Sciatic nerve (tissue), 2 donors: ENCODE measurements around the gene MB21D2. TPM values are rescaled to one million over a fixed set of nuclear protein-coding genes. Genes with fewer than 3 reads are reported as not detected.
"Not testable (repeated sequence)": the region's sequence is repeated elsewhere in the genome, so short reads cannot be mapped to it uniquely, and the experiment has no call there.

Experiments
- ATAC-seq: fragments of 200-7000 bp; cut with Tn5 transposase; one replicate; pipeline ENCODE4 v1.9.1; 2020; ENCODE audit warnings: mild to moderate bottlenecking, moderate library complexity
- DNase-seq: peaks from one replicate; pipeline ENCODE4 v3.0.0-alpha.2; 2020; ENCODE audit warnings: low spot score
- intact Hi-C: fragments of 100-400 bp; cut with DNase I; formaldehyde crosslinking; loops from one replicate; pipeline ENCODE4 v1.14.2; 2022
- total RNA-seq: library from RNA; stranded (reverse); fragmentation: NEBNext Ultra II Directional; extraction: Animal tissue kit (Norgen Biotek cat#: 25700); gene quantifications from one replicate; pipeline ENCODE4 v1.2.1, GENCODE V29; 2021
- donor health status: DM: no; HTN: no; CAD: no.
- donor health status: DM: no; HTN: no; CAD: no.

Gene MB21D2
- total RNA-seq, 1 donor from 2014 or later: 7.8 TPM

GRCh38 chr3:192867645-192868044 lies 50.0 kb downstream of the MB21D2 start:
- DNase-seq (no peak), ATAC-seq (no peak)
- intact Hi-C loops: no loop called here

DNA sequence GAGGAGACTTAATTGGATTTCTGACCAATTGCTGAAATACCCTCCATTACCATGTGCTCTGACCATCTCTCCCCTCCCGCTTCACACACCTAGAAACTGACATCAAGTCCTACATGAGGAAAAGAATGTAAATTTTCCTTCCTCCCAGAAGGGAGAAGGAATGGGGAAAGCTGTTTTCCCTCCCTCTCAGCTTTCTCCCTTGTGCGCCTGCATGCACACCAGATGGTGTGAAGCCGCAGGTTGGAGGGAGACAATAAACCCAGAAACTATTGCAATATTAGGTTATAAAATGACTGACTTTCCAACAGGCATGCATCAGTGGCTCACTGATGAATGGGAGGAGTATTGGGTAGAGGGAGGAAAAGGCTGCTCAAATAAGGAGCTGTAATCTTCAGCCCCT lies 50.9 kb downstream of the MB21D2 start:
- intact Hi-C loops: no loop called here
- ATAC-seq (no peak), DNase-seq (no peak)

DNA sequence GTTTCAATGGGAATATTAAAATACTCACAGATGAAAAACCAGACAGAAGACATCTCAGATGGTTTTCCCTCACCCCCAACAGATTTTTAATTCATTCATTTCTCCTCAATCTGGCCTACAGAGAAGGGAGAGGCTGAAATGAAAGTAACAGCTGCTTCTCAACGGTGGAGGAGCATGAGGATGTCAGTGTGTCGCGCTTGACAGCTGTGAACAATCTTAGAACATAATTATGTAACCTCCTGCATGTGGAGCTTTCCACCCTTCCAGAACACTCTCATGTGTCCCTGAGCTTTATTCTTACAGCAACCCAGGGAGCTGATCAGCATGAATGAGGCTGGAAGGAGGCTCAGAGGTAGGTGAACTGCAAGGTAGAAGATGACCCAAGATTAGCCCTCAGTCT lies 52.7 kb downstream of the MB21D2 start:
- DNase-seq: no peak
- intact Hi-C loops: no loop called here

GRCh38 chr3:192863091-192863420 lies 54.6 kb downstream of the MB21D2 start:
- DNase-seq: no peak
- intact Hi-C loops: no loop called here
- ATAC-seq: no peak

More for the DNA sequence above, 52.7 kb downstream of the MB21D2 start:
- ATAC-seq: no peak

- DNase-seq: no peak
- intact Hi-C loops: no loop called here
- ATAC-seq: no peak
These were observed 55.1 kb downstream of the MB21D2 start for GRCh38 chr3:192862408-192863090.

DNA sequence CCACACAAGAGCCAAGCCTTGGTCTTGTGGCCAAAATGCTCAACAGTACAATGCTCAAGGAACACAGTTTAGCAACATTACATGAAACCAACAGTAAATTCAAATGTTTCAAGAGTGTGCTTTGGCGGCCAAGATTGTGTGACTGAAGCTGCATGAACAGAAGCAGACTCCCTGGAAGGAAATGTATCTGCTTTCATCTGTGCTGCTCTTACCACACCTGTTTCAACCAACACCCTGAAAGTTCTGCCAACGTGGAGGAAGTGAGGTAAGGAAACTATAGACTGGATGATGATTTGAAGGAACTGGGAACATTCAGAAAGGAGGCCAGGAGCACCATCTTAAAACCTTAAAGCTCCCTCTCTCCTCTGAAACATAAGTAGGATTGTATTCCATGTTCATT lies 55.7 kb downstream of the MB21D2 start:
- intact Hi-C loops: no loop called here
- no peak for ATAC-seq
- DNase-seq: no peak

DNA sequence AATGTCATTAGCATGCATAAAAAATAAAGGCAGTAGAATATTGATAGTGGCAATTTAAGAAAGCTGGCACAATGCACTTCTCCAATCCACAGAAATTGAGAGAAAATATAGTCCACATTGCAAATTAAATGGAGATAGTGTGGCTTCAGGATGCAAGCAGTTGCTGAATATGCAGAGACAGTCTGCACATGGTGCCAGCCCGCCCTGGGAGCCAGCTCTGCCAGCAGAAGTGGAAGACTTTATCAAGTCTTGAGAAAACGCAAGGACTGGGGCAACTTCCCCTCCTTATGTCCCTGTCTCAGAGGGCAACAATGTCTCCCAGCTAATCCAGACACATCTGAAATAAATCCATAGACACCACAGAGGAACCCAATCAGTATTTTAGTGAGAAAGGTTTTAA lies 57.2 kb downstream of the MB21D2 start:
- ATAC-seq (no peak), DNase-seq (no peak)
- intact Hi-C loops: no loop called here

DNA sequence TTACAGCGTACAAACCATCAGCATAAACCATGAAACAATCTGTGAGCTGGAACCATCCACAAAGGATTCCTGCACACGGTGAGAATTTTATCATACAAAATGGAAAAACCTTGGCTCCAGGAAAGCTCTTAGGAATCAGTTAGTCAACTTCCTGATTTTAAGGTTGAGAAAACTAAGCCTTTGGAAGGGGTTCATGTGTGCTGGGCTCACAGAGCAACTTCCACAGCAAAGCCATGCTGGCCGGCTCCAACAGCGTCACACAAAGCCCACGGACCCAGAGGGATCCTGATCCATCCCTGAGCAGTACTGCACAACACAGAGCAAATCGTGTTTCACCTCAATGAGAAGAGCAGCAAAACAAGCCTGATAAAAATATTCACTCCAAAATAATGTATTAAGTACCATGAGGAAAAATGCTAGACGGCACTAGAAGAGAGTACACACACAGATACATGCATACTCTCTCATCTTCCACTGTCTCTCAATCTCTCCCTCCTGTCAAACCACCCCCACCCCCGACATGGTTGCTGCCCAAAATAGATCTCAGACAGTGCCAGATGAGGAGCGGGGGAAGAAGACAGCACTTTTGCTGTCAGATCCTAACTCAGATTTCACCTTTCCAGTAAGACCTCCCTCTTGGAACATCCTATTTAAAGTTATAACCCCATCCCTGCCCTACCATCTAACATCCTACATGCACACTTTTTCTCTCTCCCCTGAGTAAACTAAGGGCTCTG lies 58.6 kb downstream of the MB21D2 start:
- intact Hi-C loops: no loop called here
- DNase-seq (no peak), ATAC-seq (no peak)

- ATAC-seq (peak; percentile 59), DNase-seq (no peak)
- intact Hi-C loops: no loop called here
These were observed 60.4 kb downstream of the MB21D2 start for GRCh38 chr3:192857260-192857661.

DNA sequence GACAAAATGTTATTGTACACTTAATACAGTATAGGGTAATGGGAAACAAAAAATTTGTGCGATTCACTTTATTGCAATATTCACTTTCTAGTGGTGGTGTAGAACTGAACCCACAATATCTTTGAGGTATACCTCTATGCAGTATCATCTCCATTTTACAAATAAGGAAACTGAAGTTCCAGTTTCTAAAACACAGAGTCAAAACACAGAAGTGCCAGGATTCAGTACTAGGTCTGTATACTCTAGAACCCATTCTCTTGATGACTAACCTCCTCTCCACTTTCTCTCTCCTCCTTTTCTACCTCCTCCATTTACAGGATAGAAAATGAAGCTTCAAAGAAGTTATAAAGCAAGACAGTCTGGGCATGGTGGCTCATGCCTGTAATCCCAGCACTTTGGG lies 62.2 kb downstream of the MB21D2 start:
- intact Hi-C loops: no loop called here
- ATAC-seq (no peak), DNase-seq (no peak)

DNA sequence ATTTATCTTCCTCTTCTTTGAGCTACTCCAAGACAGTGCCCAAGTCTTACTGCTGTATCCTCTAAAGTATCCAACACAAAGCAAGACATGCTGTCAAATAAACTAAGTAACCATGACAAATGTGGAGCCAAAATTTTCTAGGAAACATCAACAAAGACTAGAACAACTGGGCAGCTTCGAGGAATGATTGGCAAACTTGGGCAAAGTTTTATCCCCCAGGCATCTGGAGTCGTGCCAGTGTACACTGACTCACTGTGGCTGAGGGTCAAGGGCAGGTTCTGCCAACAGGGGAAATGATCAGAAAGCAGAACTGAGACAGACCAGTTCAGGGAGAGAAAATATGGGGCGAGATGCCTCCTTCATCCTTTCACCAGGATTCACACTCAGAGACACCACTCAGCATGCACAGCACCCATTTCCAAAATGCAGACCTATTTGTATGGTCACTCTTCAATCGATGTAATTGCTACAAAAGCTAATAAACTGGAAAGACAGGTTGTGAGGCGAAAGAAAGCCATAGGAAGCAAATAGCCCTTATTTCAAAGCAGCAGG lies 65.8 kb downstream of the MB21D2 start:
- intact Hi-C loops: no loop called here
- ATAC-seq (peak; percentile 54), DNase-seq (peak; percentile 69)

- intact Hi-C loops: no loop called here
- peak; percentile 32 for ATAC-seq
These were observed 67.1 kb downstream of the MB21D2 start for GRCh38 chr3:192850451-192850981.

GRCh38 chr3:192849821-192850220 lies 67.8 kb downstream of the MB21D2 start:
- intact Hi-C loops, ATAC-seq: not testable (repeated sequence)

More at GRCh38 chr3:192850451-192850981, 67.1 kb downstream of the MB21D2 start:
- DNase-seq: no peak

GRCh38 chr3:192848371-192849233 lies 69.1 kb downstream of the MB21D2 start:
- ATAC-seq (no peak), DNase-seq (no peak)
- intact Hi-C loops: no loop called here

More at GRCh38 chr3:192849821-192850220, 67.8 kb downstream of the MB21D2 start:
- not testable (repeated sequence) for DNase-seq

GRCh38 chr3:192847941-192848340 lies 69.7 kb downstream of the MB21D2 start:
- ATAC-seq (no peak), DNase-seq (no peak)
- intact Hi-C loops: no loop called here

GRCh38 chr3:192845526-192845855 lies 72.2 kb downstream of the MB21D2 start:
- intact Hi-C loops: no loop called here
- ATAC-seq (no peak), DNase-seq (no peak)

DNA sequence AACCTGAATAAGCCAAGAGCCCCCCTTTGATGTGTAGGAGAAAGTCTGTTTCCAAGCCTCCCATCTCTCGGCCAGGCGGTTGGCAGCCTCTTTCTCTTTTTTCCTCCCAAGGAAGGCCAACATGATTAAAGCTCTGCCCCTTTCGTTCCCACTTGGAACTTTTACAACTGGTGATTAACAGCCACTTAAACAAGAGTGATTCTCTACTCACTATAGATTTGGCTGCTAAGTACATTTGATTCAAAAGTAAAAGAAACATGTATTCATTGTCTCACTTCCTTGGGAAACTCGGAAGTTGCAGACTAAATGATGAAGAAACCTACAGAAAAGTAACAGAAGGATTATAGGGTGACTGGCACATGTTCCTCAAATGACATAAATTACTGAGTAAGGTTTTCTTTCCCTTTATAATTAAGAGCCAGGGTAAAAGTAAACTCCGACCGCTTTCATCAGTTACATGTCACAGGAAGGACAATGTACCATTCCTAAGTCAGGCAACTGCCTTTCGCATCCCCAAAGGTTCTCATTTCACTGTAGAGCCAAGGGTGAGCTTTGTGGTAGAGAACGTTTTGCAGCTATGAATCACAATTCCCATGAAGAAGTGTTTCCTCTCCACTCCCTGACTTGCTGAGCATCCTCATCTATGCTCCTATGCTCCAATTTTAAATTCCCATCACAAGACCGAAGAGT lies 72.7 kb downstream of the MB21D2 start:
- no peak for DNase-seq
- intact Hi-C loops: no loop called here

DNA sequence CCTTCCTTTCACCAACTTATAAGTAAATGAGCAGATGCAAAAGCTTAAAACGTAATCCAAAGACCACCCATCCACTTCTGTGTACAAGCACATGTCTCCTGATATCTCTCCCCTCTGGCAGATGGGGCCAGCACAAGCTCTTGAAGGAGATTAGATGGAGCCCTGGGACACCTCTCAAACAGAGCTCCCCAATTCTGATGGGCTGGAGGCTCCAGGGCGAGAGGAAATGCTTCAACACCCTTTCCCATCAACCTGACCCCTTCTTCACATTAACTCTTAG lies 73.2 kb downstream of the MB21D2 start:
- intact Hi-C loops: no loop called here
- no peak for DNase-seq
- no peak for ATAC-seq

More for the DNA sequence above, 72.7 kb downstream of the MB21D2 start:
- ATAC-seq: no peak
